HEK293 (cell line): ENCODE results near the gene ALB.

Source experiments
- CTCF ChIA-PET: fragments of 350-600 bp; formaldehyde crosslinking; extraction: SDS; loops from one replicate; lab custom pipeline; 2021; ENCODE audit warnings: antibody characterized with exemption; lab: Yijun Ruan, JAX
- POLR2A ChIA-PET: fragments of 300-600 bp; formaldehyde crosslinking; extraction: SDS; loops from one replicate; lab custom pipeline; 2020; ENCODE audit warnings: antibody characterized with exemption, inconsistent platforms; lab: Yijun Ruan, JAX
- H3K27ac ChIP-seq: fragments of 200-500 bp; sonication (Bioruptor generic); 2 replicates; pipeline ENCODE4 v1.5.1; 2014; ENCODE audit warnings: low read depth, low read length, control low read depth, inconsistent platforms; ENCODE audit errors: extremely low read depth
- H3K36me3 ChIP-seq, 2 experiments: fragments of 200-500 bp in 1 of 2; sonication (Bioruptor generic) in 1 of 2; 1 replicate in 1 of 2; 2 replicates in 1 of 2; pipeline ENCODE4 v1.5.1; 2014 to 2017; ENCODE audit warnings: inconsistent platforms in 2 of 2, low read length in 2 of 2; ENCODE audit not compliant: control insufficient read depth in 2 of 2, insufficient read depth in 1 of 2
- H3K4me1 ChIP-seq: fragments of 200-500 bp; sonication (Bioruptor generic); 2 replicates; pipeline ENCODE4 v1.5.1; 2014; ENCODE audit warnings: mild to moderate bottlenecking, low read length, inconsistent platforms; ENCODE audit not compliant: control insufficient read depth, insufficient read depth
- H3K4me3 ChIP-seq: 2 replicates; pipeline ENCODE4 v1.5.1; 2011; ENCODE audit warnings: low read depth, mild to moderate bottlenecking, control low read depth, low read length, moderate library complexity
- H3K9me3 ChIP-seq: fragments of 200-500 bp; sonication (Bioruptor generic); 2 replicates; pipeline ENCODE4 v1.5.1; 2014; ENCODE audit warnings: low read depth, low read length, inconsistent platforms; ENCODE audit not compliant: control insufficient read depth, insufficient read depth
- BCL11B ChIP-seq: fragments of 450-650 bp; formaldehyde crosslinking; IDR thresholded peaks from 2 replicates; pipeline ENCODE4 v1.5.1; 2016; ENCODE audit warnings: low read depth, missing biosample characterization, missing genetic modification characterization
- GLI2 ChIP-seq: fragments of 450-650 bp; formaldehyde crosslinking; IDR thresholded peaks from 2 replicates; pipeline ENCODE4; 2017; ENCODE audit warnings: missing biosample characterization, missing genetic modification characterization, low read depth, borderline replicate concordance
- IKZF3 ChIP-seq: fragments of 450-650 bp; IDR thresholded peaks from 2 replicates; pipeline ENCODE4 v1.5.0; 2018; ENCODE audit warnings: missing biosample characterization, mild to moderate bottlenecking, missing genetic modification characterization, moderate library complexity
- PRDM1 ChIP-seq: fragments of 450-650 bp; formaldehyde crosslinking; IDR thresholded peaks from 2 replicates; pipeline ENCODE4; 2016; ENCODE audit warnings: missing biosample characterization, missing genetic modification characterization
- ZBTB1 ChIP-seq: fragments of 450-650 bp; formaldehyde crosslinking; IDR thresholded peaks from 2 replicates; pipeline ENCODE4 v1.5.1; 2016; ENCODE audit warnings: missing biosample characterization, missing genetic modification characterization
- ZNF214 ChIP-seq: fragments of 450-650 bp; formaldehyde crosslinking; IDR thresholded peaks from 2 replicates; pipeline ENCODE4 v1.5.1; 2017; ENCODE audit warnings: missing biosample characterization, mild to moderate bottlenecking, missing genetic modification characterization, borderline replicate concordance
- ZNF335 ChIP-seq: fragments of 450-650 bp; formaldehyde crosslinking; conservative IDR thresholded peaks from 2 replicates; pipeline ENCODE4 v1.5.1; 2016; ENCODE audit warnings: missing biosample characterization, missing genetic modification characterization
- ZNF423 ChIP-seq: fragments of 450-650 bp; formaldehyde crosslinking; IDR thresholded peaks from 2 replicates; pipeline ENCODE4 v1.5.1; 2016; ENCODE audit warnings: missing biosample characterization, missing genetic modification characterization
- ZNF501 ChIP-seq: fragments of 450-650 bp; formaldehyde crosslinking; IDR thresholded peaks from 2 replicates; pipeline ENCODE4 v1.5.1; 2016; ENCODE audit warnings: missing biosample characterization, missing genetic modification characterization
- ZNF777 ChIP-seq: fragments of 450-650 bp; formaldehyde crosslinking; IDR thresholded peaks from 2 replicates; pipeline ENCODE4 v1.5.1; 2017; ENCODE audit warnings: missing biosample characterization, missing genetic modification characterization, borderline replicate concordance
- ZNF792 ChIP-seq: fragments of 450-650 bp; formaldehyde crosslinking; IDR thresholded peaks from 2 replicates; pipeline ENCODE4 v1.5.1; 2016; ENCODE audit warnings: missing biosample characterization, missing genetic modification characterization
- TF ChIP-seq, protein P1 (sequence below): fragments of 450-650 bp; formaldehyde crosslinking; IDR thresholded peaks from 2 replicates; pipeline ENCODE4 v1.5.1; 2016; ENCODE audit warnings: missing biosample characterization, missing genetic modification characterization
- TF ChIP-seq, protein P2 (sequence below): fragments of 450-650 bp; formaldehyde crosslinking; IDR thresholded peaks from 2 replicates; pipeline ENCODE4 v1.5.1; 2016; ENCODE audit warnings: missing biosample characterization, missing genetic modification characterization
- TF ChIP-seq, protein P3 (sequence below): fragments of 450-650 bp; formaldehyde crosslinking; IDR thresholded peaks from 2 replicates; pipeline ENCODE4 v1.5.1; 2016; ENCODE audit warnings: missing biosample characterization, missing genetic modification characterization, borderline replicate concordance
- TF ChIP-seq, protein P4 (sequence below): fragments of 450-650 bp; formaldehyde crosslinking; IDR thresholded peaks from 2 replicates; pipeline ENCODE4 v1.5.1; 2016; ENCODE audit warnings: missing biosample characterization, missing genetic modification characterization

Gene ALB

DNA sequence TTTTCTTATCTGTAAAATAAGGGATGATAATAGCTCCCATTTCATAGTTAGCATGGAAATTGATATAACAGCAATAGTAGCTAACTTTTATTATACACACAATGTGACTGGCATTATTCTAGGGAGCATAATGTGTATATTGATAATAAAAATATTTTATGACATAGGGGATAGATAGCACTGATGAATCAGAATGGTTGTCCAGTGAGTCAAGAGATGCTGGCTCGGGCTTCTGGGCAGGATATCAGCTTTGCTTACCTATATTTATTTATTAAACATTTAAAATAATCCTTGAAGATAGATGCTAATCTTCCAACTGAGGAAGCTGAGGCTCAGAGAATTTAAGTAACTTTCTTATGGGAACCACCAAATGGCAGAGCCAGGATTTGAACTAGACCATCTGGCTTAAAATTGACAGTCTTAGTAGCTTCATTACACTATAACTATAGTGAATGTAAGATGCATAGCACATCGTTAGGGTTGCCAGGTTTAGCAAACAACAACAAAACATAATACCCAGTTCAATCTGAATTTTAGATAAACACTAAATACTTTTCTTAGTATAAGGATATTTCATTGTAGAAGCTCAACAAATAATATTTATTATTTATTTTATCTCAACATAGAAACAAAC, 34.6 kb downstream of the ALB start (continued):
- no peak for TF ChIP-seq ZNF335 (tag by site-specific recombination)
- TF ChIP-seq, all 188 proteins: peak for 0

DNA sequence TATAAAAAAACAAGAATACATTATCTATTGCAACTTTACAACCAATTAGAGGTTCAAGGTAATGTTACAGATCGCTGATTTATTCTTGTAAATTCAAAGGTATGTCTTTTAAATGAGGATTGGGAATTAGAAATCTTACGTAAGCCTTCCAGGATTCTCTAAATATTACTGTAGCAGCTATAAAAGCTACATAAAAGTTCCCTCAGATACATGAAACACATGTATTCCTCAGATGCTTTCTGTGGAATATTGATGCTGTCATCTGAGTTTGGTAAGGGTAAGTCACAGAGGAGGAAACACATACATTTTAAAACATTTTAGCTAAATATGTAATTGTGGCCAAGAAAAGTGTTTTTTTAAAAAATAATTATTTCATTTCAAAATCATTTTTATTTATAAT, 35.4 kb downstream of the ALB start:
- CTCF ChIA-PET, result no interaction called here
- H3K27ac ChIP-seq, result no peak overlapping the region

More for the DNA sequence above, 35.4 kb downstream of the ALB start:
- no peaks in the 10 kb centered on the region for H3K36me3 ChIP-seq
- POLR2A ChIA-PET, result no interaction called here
- H3K4me3 ChIP-seq, result no peak overlapping the region
- no peak for TF ChIP-seq BCL11B (tag by site-specific recombination)
- TF ChIP-seq ZNF214 (tag by site-specific recombination), result no peak
- no peak for TF ChIP-seq ZNF423 (tag by site-specific recombination)
- TF ChIP-seq GLI2 (tag by site-specific recombination), result no peak
- TF ChIP-seq ZNF777 (tag by site-specific recombination), result no peak
- TF ChIP-seq, protein P1, sequence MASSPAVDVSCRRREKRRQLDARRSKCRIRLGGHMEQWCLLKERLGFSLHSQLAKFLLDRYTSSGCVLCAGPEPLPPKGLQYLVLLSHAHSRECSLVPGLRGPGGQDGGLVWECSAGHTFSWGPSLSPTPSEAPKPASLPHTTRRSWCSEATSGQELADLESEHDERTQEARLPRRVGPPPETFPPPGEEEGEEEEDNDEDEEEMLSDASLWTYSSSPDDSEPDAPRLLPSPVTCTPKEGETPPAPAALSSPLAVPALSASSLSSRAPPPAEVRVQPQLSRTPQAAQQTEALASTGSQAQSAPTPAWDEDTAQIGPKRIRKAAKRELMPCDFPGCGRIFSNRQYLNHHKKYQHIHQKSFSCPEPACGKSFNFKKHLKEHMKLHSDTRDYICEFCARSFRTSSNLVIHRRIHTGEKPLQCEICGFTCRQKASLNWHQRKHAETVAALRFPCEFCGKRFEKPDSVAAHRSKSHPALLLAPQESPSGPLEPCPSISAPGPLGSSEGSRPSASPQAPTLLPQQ (tag by site-specific recombination), result no peak
- TF ChIP-seq, protein P2, sequence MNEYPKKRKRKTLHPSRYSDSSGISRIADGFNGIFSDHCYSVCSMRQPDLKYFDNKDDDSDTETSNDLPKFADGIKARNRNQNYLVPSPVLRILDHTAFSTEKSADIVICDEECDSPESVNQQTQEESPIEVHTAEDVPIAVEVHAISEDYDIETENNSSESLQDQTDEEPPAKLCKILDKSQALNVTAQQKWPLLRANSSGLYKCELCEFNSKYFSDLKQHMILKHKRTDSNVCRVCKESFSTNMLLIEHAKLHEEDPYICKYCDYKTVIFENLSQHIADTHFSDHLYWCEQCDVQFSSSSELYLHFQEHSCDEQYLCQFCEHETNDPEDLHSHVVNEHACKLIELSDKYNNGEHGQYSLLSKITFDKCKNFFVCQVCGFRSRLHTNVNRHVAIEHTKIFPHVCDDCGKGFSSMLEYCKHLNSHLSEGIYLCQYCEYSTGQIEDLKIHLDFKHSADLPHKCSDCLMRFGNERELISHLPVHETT (tag by site-specific recombination), result no peak
- TF ChIP-seq, protein P3, sequence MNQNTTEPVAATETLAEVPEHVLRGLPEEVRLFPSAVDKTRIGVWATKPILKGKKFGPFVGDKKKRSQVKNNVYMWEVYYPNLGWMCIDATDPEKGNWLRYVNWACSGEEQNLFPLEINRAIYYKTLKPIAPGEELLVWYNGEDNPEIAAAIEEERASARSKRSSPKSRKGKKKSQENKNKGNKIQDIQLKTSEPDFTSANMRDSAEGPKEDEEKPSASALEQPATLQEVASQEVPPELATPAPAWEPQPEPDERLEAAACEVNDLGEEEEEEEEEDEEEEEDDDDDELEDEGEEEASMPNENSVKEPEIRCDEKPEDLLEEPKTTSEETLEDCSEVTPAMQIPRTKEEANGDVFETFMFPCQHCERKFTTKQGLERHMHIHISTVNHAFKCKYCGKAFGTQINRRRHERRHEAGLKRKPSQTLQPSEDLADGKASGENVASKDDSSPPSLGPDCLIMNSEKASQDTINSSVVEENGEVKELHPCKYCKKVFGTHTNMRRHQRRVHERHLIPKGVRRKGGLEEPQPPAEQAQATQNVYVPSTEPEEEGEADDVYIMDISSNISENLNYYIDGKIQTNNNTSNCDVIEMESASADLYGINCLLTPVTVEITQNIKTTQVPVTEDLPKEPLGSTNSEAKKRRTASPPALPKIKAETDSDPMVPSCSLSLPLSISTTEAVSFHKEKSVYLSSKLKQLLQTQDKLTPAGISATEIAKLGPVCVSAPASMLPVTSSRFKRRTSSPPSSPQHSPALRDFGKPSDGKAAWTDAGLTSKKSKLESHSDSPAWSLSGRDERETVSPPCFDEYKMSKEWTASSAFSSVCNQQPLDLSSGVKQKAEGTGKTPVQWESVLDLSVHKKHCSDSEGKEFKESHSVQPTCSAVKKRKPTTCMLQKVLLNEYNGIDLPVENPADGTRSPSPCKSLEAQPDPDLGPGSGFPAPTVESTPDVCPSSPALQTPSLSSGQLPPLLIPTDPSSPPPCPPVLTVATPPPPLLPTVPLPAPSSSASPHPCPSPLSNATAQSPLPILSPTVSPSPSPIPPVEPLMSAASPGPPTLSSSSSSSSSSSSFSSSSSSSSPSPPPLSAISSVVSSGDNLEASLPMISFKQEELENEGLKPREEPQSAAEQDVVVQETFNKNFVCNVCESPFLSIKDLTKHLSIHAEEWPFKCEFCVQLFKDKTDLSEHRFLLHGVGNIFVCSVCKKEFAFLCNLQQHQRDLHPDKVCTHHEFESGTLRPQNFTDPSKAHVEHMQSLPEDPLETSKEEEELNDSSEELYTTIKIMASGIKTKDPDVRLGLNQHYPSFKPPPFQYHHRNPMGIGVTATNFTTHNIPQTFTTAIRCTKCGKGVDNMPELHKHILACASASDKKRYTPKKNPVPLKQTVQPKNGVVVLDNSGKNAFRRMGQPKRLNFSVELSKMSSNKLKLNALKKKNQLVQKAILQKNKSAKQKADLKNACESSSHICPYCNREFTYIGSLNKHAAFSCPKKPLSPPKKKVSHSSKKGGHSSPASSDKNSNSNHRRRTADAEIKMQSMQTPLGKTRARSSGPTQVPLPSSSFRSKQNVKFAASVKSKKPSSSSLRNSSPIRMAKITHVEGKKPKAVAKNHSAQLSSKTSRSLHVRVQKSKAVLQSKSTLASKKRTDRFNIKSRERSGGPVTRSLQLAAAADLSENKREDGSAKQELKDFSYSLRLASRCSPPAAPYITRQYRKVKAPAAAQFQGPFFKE (tag by site-specific recombination), result no peak
- TF ChIP-seq ZNF792 (tag by site-specific recombination), result no peak
- TF ChIP-seq ZBTB1 (tag by site-specific recombination), result no peak
- TF ChIP-seq PRDM1 (tag by site-specific recombination), result no peak
- TF ChIP-seq ZNF501 (tag by site-specific recombination), result no peak
- TF ChIP-seq IKZF3 (tag by site-specific recombination), result no peak
- TF ChIP-seq, protein P4, sequence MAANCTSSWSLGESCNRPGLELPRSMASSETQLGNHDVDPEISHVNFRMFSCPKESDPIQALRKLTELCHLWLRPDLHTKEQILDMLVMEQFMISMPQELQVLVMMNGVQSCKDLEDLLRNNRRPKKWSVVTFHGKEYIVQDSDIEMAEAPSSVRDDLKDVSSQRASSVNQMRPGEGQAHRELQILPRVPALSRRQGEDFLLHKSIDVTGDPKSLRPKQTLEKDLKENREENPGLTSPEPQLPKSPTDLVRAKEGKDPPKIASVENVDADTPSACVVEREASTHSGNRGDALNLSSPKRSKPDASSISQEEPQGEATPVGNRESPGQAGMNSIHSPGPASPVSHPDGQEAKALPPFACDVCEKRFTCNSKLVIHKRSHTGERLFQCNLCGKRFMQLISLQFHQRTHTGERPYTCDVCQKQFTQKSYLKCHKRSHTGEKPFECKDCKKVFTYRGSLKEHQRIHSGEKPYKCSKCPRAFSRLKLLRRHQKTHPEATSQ (tag by site-specific recombination), result no peak
- no peaks in the 10 kb centered on the region for H3K9me3 ChIP-seq
- no peaks in the 10 kb centered on the region for H3K4me1 ChIP-seq
